ENCODE results near the gene RASL12. TPM values are rescaled to one million over a fixed set of nuclear protein-coding genes. Genes with fewer than 3 reads are reported as not detected.

The RASL12 gene
- total and polyA plus RNA-seq, 10 donors = 2.7 to 38.5 (median 9.3) TPM

DNA sequence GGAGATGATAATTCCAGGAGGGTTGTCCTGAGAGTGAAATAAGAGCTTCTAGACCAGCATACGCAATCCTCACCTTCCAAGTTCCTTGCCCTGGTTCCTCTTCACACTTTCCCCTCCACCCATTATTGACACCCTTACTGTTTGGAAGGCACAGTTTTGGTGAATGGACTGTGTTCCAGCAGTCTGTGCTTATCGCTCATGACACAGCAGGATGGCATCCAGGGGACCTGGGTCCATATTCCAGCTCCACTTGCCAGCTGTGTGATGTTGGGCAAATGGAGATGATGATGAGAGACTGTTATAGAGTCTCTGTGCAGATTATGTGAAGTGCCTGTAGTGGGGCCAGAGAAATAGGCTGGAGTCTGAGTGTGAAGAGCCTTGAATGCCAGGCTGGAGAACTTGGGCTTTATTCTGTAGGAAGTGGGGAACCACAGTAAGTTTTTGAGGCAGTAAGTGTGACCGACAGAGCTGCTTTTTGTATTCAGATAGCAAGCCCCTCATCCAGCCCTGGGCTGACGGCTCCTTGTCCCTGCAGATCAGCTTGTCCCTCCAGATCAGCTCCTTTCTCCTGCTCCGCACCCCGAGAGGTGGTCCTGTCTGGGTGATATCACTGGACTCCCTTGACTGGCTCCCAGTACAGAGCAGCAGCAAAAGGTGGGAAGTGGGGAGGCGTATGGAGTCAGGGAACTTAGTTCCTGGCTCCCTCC, 16.9 kb upstream of the RASL12 start:
- TF ChIP-seq POLR2AphosphoS5 (IDR thresholded peaks at IDR 0.05) (no peak), POLR2A (IDR thresholded peaks at IDR 0.05) (no peak)
- TF ChIP-seq, protein P1, sequence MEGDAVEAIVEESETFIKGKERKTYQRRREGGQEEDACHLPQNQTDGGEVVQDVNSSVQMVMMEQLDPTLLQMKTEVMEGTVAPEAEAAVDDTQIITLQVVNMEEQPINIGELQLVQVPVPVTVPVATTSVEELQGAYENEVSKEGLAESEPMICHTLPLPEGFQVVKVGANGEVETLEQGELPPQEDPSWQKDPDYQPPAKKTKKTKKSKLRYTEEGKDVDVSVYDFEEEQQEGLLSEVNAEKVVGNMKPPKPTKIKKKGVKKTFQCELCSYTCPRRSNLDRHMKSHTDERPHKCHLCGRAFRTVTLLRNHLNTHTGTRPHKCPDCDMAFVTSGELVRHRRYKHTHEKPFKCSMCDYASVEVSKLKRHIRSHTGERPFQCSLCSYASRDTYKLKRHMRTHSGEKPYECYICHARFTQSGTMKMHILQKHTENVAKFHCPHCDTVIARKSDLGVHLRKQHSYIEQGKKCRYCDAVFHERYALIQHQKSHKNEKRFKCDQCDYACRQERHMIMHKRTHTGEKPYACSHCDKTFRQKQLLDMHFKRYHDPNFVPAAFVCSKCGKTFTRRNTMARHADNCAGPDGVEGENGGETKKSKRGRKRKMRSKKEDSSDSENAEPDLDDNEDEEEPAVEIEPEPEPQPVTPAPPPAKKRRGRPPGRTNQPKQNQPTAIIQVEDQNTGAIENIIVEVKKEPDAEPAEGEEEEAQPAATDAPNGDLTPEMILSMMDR (IDR thresholded peaks at IDR 0.05 in 8 of 11, conservative IDR thresholded peaks at IDR 0.05 in 3 of 11) = no peak
- H3K4me1 ChIP-seq = peaks cover 0 to 75% (median 24%) of the 10 kb centered on the region in 6 donors
- H3K36me3 ChIP-seq = no peaks in the 10 kb centered on the region
- H3K27me3 ChIP-seq (replicated peaks in 1 of 7) = peaks cover 0 to 45% (median 6%) of the 10 kb centered on the region in 7 donors
- H3K4me3 ChIP-seq = no peak overlapping the region
- H3K9me3 ChIP-seq = no peaks in the 10 kb centered on the region
- WGBS, 5 donors = 74 to 85% (median 80%) methylated on average over 7 of the region's 7 CpGs
- H3K27ac ChIP-seq = peak overlapping the region in 6 of 8 donors; percentile 9 to 59 (median 46)
- intact Hi-C loops (cut with DNase I; ENCODE audit: low total_unique reads) = no loop called here
- DNase-seq = no peak

DNA sequence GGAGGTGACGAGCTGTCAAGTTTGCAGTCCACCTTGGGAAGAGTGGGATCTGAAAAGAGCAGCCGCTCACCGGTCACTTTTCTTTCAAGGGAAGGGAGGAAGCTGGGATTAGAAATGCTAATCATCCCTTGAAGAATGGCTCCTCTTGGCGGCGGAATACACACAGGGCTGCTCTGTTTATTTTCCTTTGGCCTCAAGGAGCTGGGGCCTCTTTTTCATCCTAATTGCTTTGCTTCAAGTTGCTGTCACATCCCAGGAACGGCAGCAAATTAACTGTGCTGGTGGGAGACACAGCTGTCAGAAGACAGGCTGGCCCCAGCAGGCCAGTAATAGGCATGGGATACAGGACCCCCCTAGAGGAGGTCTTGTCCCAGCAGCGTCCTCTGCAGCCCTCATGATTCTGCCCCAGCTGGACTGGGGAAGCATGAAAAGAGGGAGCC, 15.5 kb upstream of the RASL12 start:
- DNase-seq = no peak
- intact Hi-C loops (cut with DNase I; ENCODE audit: low total_unique reads) = no loop called here
- WGBS, 5 donors = 60 to 80% (median 71%) methylated on average over 6 to 7 of the region's 7 CpGs

DNA sequence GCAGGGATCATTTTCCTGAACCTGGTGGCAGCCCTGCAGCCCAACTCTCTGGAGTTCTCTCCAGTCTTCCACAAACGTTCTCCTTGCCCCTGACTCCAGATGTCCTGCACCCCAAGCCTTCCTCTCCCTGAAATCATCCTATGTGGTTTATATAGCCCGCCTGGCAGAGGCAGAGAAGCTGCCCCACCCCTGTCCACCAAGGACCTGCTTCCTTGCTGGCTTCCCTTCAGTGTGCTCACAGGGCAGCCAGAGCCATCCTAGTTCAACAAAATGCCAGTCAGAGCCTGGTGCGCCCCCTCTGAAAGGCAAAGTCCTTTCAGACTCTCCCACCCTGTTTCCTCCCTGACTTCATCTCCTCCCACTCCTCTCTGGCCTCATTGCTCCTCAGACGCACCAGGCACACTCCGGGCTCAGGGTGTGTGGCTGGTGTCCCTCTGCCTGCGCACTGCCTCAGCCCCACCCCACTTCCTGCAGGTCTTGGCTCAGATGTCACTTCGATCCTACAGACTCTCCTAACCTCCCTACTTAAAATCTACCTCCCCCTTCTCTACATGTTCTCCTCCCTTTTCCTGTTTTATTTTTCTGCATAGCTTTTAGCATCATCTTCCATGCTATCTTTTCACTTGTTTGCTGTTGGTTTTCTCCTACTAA, 14.6 kb upstream of the RASL12 start:
- H3K9me3 ChIP-seq = no peaks in the 10 kb centered on the region
- peaks cover 0 to 67% (median 13%) of the 10 kb centered on the region in 7 donors for H3K27me3 ChIP-seq (replicated peaks in 1 of 7)
- intact Hi-C loops (cut with DNase I; ENCODE audit: low total_unique reads) = no loop called here
- WGBS, 5 donors = 8 to 11% (median 9%) methylated on average over 7 of the region's 7 CpGs
- TF ChIP-seq POLR2AphosphoS5 (IDR thresholded peaks at IDR 0.05) = peak in 2 of 3 donors; percentile 39 to 60
- TF ChIP-seq POLR2A (IDR thresholded peaks at IDR 0.05) = no peak
- no peaks in the 10 kb centered on the region for H3K36me3 ChIP-seq
- peaks cover 3 to 63% (median 28%) of the 10 kb centered on the region in 6 donors for H3K4me1 ChIP-seq
- H3K4me3 ChIP-seq = no peak overlapping the region
- H3K27ac ChIP-seq = peak overlapping the region in 5 of 8 donors; percentile 26 to 58 (median 31)
- DNase-seq = no peak

More for the DNA sequence above, 15.5 kb upstream of the RASL12 start:
- no peak for TF ChIP-seq POLR2AphosphoS5 (IDR thresholded peaks at IDR 0.05)
- no peak for TF ChIP-seq POLR2A (IDR thresholded peaks at IDR 0.05)
- peaks cover 0 to 58% (median 6%) of the 10 kb centered on the region in 7 donors for H3K27me3 ChIP-seq (replicated peaks in 1 of 7)
- no peak overlapping the region for H3K4me3 ChIP-seq
- H3K4me1 ChIP-seq = peaks cover 0 to 62% (median 22%) of the 10 kb centered on the region in 6 donors
- H3K27ac ChIP-seq = peak overlapping the region in 4 of 8 donors; percentile 38 to 58 (median 43)
- H3K36me3 ChIP-seq = no peaks in the 10 kb centered on the region
- H3K9me3 ChIP-seq = no peaks in the 10 kb centered on the region

DNA sequence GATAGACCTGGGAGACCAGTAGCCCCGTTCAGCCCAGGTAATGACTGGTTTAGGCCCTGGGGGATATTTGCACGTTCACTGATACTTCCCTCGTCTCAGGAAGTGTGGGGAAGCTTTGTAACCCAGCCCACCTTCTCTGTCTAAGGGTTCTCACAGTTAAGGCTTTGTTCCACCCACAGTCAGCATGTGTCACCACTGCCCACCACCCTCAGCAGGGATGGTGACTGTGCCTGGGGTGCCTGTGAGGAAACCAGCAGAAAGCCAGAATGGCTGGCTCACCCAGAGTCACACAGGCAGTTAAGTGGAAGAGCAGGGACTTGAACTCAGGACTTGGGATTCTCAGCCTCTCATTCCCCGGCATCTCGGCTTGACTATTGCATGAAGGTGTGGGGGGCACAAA, 14.0 kb upstream of the RASL12 start:
- Histone ChIP-seq H3K9me3 (no peaks in the 10 kb centered on the region), H3K4me3 (no peak overlapping the region), H3K4me1 (peaks cover 3 to 59% (median 28%) of the 10 kb centered on the region in 6 donors), H3K27ac (peak overlapping the region in 4 of 8 donors; percentile 29 to 58 (median 38)), H3K27me3 (replicated peaks in 1 of 7) (peaks cover 0 to 73% (median 20%) of the 10 kb centered on the region in 7 donors), H3K36me3 (no peaks in the 10 kb centered on the region)
- intact Hi-C loops (cut with DNase I; ENCODE audit: low total_unique reads) = no loop called here
- DNase-seq = no peak
- WGBS, 5 donors = 69 to 85% (median 71%) methylated on average over 5 of the region's 5 CpGs
- TF ChIP-seq, protein P1 (IDR thresholded peaks at IDR 0.05 in 8 of 11, conservative IDR thresholded peaks at IDR 0.05 in 3 of 11) = no peak
- TF ChIP-seq POLR2AphosphoS5 (IDR thresholded peaks at IDR 0.05) (no peak), POLR2A (IDR thresholded peaks at IDR 0.05) (no peak)

DNA sequence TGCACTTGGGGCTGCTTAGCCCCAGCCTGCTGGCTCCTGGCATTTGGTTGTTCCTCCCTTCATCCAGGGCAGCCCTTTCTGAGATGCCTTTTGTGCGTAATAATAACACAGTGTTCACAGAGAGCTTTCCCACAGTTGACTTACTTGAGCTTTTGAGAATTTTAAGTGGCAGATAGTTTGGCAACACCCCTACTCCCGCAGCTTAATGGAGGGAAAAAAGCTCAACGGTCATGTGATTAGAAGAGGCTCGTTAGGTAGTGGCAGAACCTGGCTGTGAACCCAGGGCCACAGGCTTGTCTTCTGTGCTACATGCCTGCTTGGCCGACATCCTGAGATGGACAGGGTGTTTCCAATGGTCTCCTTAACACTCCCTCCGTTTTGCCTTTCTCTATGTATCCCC, 13.5 kb upstream of the RASL12 start:
- no peak overlapping the region for H3K4me3 ChIP-seq
- no peaks in the 10 kb centered on the region for H3K9me3 ChIP-seq
- TF ChIP-seq POLR2AphosphoS5 (IDR thresholded peaks at IDR 0.05) (no peak), POLR2A (IDR thresholded peaks at IDR 0.05) (no peak)
- TF ChIP-seq, protein P1 (IDR thresholded peaks at IDR 0.05 in 8 of 11, conservative IDR thresholded peaks at IDR 0.05 in 3 of 11) = no peak
- peak overlapping the region in 3 of 8 donors; percentile 31 to 58 (median 44) for H3K27ac ChIP-seq
- intact Hi-C loops (cut with DNase I; ENCODE audit: low total_unique reads) = no loop called here
- no peaks in the 10 kb centered on the region for H3K36me3 ChIP-seq
- 63 to 80% (median 67%) methylated on average over 6 of the region's 6 CpGs for WGBS, 5 donors
- peaks cover 0 to 78% (median 23%) of the 10 kb centered on the region in 7 donors for H3K27me3 ChIP-seq (replicated peaks in 1 of 7)
- DNase-seq = no peak
- peaks cover 3 to 55% (median 28%) of the 10 kb centered on the region in 6 donors for H3K4me1 ChIP-seq

Measured in spleen (tissue), 11 donors.